NCI-H345 treated with DMSO at 0.1 percent for 48 hours (cell line): Measurements from ENCODE around the gene ROBO1.

Source experiments
- DNase-seq: peaks from one replicate; lab custom pipeline; 2025; ENCODE audit not compliant: unreplicated experiment; lab: John Stamatoyannopoulos, UW

ROBO1 gene

DNA sequence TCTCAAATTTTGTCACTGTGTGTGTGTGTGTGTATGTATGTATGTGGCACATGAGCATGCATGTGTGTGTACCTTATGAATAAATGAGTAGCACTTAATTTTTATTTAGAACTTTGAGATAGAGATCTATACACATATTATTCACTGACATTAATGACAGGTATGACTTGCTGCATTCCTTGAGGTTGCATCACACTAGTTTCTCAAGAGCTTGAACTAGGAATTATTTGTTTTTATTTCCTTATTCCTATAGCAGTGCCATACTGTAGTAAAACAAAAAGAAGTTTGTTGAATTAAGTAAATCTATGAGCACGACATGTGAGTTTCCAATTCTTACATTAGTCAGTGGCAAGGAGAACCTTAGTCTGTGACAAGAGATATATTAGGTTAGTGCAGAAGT, 943.9 kb downstream of the ROBO1 start:
- no peak for DNase-seq

DNA sequence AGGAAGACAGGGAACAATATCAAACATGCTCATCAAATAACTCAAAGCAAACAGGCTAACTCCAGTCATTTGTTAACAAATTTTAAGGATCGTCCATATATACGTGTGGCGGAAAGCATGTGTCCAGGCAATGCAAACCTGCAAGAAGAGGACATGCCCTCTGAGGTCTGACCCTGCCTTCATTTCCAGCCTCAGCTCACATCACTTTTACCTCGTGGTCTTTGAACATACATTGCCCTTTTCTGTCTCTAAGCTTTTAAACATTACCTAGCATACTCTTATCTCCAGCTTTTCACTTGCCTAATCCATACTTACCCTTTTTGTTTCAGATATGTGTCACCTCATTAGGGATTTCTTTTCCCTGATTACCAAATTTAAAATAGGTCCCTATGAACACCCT, 944.4 kb downstream of the ROBO1 start:
- DNase-seq = no peak

GRCh38 chr3:78822726-78823125, 945.1 kb downstream of the ROBO1 start:
- no peak for DNase-seq

DNA sequence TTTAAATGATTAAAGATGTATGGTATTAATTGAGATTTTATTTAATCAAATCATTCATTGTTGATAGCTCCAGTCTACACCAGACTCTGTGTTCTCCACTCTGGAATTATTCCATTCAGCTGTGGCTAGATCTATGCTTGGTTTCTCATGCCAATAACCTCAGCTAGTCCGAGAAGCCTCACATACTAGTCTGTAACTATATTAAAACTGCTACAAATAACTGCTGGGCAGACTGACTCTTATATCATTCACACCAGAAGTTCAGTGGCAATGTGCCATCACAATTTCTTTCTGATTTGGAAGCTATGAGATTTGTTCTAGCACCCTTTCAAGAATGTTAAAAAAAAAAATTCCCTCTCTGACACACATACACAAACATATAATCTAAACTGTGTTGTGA, 947.3 kb downstream of the ROBO1 start:
- DNase-seq = no peak

- DNase-seq = no peak
These were observed 949.4 kb downstream of the ROBO1 start for GRCh38 chr3:78818161-78818985.

GRCh38 chr3:78814893-78815562, 952.8 kb downstream of the ROBO1 start:
- DNase-seq = no peak

- DNase-seq = no peak
These were observed 955.6 kb downstream of the ROBO1 start for GRCh38 chr3:78812166-78812565.

- no peak for DNase-seq
These were observed 957.8 kb downstream of the ROBO1 start for GRCh38 chr3:78809966-78810365.

- no peak for DNase-seq
These were observed 963.4 kb downstream of the ROBO1 start for GRCh38 chr3:78804251-78805037.

DNA sequence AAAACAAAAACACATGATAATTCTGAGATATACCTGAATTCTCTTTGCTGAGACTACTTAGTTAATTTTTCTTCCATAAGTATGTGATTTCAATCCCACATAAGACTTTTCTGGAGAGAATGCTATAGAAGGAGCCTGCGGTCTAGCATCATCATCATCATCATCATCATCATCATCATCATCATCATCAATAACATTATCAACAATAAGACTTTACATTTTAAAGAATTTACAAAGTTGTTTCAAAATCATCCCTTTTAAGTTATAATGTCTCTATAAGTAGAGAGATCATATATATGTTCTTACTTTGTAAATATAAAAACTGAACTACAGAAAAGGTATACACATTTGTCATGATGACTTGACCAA, 965.3 kb downstream of the ROBO1 start:
- DNase-seq = no peak

DNA sequence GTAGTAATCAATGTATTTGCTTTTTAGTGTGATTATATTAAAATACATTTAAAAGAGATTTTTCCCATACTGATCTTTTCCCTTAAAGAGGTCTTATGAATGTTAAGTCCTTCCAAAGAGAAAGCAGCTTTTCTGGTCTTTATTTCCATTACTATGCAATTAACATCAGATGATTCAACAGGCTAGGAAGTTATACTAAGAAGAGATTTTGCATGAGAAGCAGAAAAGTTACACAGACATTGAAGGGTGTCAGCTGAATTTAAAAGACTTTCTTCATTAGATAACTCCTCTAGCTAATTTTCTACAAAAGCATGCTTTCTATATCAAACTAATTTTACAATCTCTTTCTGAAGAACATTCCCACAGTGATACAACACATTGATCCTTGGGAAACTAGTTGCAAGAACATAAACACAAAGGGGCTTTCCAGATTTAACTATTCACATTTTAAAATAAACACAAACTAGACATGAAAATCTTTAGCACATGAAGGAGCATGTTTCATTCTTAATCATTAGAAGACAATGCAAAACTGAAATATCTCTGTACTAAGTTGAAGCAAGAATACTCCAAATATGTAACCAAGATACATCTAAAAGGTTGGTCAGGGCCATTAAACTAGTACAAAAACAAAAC, 965.8 kb downstream of the ROBO1 start:
- DNase-seq = no peak

- no peak for DNase-seq
These were observed 968.1 kb downstream of the ROBO1 start for GRCh38 chr3:78799681-78800080.

- no peak for DNase-seq
These were observed 969.4 kb downstream of the ROBO1 start for GRCh38 chr3:78798266-78798832.

- no peak for DNase-seq
These were observed 973.4 kb downstream of the ROBO1 start for GRCh38 chr3:78794431-78794830.

DNA sequence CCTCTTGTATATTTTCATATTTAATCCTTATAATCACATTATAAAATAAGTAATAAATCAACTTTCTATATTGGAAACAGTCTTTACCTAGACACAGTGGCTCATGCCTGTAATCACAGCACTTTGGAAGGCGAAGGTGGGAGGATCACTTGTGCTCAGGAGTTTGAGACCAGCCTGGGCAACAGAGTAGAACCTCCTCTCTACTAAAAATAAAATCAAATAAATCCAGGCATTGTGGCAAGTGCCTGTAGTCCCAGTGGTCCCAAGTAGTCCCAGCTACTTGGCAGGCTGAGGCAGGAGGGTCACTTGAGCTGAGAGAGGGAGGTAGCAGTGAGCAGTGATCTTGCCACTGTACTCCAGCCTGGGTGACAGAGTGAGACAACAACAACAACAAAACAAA, 975.1 kb downstream of the ROBO1 start:
- DNase-seq = no peak

DNA sequence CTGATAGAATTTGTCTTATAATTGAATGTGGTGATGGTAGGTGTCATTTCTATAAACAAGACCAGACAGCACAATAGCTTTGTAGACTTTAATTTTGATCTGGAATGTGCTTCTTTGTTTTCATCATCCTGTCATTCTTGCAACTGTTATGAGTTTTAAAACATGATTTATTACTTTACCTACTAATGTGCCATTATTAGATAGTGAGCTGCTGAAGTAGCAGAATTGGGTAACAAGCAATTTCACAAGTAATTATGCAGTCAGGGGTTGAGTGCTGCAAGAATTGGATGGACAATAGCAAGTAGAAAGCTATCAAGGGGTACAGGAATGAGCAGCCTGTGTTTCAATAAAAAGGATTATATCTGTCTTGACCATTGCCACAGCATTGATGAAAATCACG, 975.6 kb downstream of the ROBO1 start:
- no peak for DNase-seq

- DNase-seq = peak; percentile 9
These were observed 976.0 kb downstream of the ROBO1 start for GRCh38 chr3:78791753-78792152.

- DNase-seq = no peak
These were observed 979.0 kb downstream of the ROBO1 start for GRCh38 chr3:78788839-78789238.

- no peak for DNase-seq
These were observed 982.8 kb downstream of the ROBO1 start for GRCh38 chr3:78785004-78785403.

GRCh38 chr3:78781351-78781750, 986.4 kb downstream of the ROBO1 start:
- no peak for DNase-seq
